HG02943 (cell line): ENCODE results near the gene HYPK.
"Not testable (repeated sequence)": the region's sequence is repeated elsewhere in the genome, so short reads cannot be mapped to it uniquely, and the experiment has no call there.

Experiments used
- ATAC-seq: cut with Tn5 transposase; IDR thresholded peaks from one replicate; pipeline ENCODE4 v1.9.1; 2021; ENCODE audit warnings: mild to moderate bottlenecking, low read depth, moderate library complexity; ENCODE audit not compliant: unreplicated experiment

Gene HYPK

DNA sequence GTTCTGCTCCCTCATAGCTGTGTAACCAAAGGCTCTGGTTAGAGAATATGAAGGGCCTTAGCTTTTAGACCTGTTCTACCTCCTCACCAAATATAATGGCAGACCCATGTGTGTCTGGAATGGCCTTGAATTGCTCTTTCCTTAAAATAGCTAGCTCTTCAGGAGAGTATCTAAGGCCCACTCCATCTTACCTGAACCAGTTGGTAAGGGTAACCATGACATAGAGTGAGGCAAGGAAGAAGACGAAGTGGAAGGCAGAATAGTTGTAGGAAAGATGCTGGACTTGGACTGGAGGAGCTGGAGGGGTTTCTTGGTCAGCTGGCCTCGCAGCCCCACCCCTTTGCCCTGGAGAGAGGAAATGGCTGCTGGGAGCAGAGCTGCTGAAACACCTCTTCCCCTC, 5.2 kb upstream of the HYPK start:
- no peak for ATAC-seq

DNA sequence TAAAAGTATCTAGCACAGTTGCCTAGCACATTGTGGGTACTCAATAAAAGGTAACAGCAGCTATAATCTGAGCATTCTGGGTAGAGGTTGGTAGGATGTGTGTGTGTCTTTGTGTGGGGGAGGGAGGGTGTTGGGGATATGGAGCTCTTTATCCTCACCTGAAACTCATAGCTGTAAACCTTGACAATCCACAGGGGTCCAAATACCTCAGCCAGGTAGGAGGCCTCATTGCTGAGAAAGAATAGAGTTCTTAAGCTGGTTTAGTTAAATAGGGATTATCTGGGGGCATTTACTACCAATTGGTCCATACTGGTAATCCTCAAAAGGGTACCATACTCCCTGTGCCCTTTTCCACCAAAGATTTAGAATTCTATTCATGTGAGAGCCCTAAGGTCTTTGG, 4.4 kb upstream of the HYPK start:
- ATAC-seq: no peak

DNA sequence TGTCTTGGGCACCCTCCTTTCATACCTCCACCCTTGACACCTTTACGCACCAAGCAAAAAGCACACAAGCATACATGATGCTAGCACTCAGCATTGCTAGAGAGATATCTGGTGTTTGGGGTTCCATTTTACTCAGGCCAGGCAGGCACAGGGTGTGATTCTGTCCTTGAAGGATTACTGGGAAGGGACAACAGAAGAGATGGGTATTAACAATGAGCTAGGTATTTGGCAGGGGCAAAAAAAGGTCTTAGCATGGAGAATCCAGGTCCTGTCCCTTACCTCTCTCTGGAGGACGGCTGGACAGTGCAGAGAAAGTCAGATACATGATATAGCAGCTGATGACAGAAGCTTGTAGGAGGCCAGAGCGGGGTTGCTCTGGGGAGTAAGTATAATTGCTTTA, 3.8 kb upstream of the HYPK start:
- ATAC-seq: no peak

DNA sequence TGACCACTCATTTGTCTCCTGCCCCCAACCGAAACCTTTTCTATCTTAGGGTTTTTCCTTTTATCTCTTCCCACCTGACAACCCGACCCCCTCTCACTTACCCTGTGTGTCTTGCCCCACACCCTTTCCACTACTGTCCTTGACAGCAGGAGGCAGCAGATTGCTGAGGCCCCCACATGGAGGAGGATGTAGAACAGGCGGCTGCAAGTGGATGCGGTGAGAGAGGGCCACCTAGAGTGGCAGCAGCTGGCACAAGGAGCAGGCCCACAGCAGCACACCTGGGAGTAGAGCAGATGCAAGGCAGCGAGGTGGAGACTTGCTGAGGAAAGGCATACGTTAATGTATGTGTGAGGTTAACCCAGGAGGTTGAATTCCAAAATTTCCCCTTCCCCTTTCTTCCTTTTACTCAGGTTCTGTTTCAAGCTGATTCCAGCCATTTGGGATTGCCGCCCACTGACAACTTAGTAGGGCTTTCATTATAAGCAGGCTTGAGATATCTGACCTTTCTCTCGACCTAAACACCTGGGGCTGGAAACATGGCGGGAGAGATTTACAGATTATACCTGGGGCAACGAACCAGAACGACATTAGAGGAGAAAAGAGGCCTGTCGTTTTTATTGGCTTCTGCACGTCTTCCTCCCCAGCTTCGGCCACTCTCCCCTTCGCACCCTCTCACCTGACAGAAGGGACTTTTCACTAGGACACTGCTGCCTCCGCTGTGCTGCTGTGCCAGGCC, 1.0 kb upstream of the HYPK start:
- ATAC-seq: no peak

DNA sequence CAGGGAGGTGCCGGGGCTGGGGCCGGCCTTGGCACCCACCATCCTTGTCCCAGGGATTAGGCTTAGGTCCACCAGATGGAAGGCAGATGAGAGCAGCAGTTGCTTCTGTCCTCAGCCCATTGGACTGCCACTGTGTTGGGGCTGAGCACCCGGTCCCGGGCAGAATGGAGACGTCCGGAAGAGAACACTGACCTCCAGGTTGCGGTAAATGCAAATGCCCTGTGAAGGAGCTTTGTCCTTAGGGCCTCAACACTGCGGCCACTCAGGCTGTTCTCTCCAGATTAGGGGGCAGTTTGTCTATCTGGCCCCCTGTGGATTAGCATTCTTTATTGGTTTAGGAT, 484 bp upstream of the HYPK start, which contains the start of gene SERINC4:
Gene SERINC4, minus strand, starts transcription at position 276 of the 341 bp plus-strand sequence. Its CDS starts 234 bp downstream, at position 42.
- no peak for ATAC-seq

DNA sequence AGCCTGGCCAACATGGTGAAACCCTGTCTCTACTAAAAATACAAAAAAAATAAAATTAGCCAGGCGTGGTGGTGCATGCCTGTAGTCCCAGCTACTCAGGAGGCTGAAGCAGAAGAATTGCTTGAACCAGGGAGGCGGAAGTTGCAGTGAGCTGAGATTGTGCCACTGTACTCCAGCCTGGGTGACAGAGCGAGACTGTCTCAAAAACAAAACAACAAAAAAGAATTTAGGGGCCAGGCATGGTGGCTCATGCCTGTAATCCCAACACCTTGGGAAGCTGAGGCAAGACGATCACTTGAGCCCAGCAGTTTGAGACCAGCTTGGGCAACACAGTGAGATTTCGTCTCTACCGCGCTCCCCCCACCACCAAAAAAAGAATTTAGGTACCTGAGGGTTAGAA, 2.3 kb downstream of the HYPK start:
- not testable (repeated sequence) for ATAC-seq

DNA sequence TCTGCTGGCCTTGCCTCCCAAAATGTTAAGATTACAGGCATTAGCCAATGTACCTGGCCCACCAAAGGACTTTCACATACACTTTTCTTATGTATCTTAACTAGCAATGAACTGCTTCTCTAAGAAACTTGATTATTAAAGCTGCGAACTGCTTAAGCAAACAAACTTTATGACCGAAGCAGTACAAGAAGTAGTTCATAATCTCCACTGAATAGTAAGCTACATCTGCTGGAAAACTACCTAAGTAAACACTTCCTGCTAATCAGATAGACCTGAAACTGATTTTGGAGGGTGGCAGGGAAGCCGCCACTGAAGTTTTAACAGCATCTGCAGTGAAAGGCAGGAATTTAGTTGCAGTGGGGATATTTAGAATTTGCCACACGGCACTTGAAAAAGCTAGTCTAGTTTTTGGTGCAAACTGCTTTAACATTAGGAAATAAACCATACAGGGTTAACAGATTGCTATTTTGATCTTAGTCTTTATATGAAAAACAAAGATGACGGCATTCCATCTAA, 8.1 kb downstream of the HYPK start:
- no peak for ATAC-seq

DNA sequence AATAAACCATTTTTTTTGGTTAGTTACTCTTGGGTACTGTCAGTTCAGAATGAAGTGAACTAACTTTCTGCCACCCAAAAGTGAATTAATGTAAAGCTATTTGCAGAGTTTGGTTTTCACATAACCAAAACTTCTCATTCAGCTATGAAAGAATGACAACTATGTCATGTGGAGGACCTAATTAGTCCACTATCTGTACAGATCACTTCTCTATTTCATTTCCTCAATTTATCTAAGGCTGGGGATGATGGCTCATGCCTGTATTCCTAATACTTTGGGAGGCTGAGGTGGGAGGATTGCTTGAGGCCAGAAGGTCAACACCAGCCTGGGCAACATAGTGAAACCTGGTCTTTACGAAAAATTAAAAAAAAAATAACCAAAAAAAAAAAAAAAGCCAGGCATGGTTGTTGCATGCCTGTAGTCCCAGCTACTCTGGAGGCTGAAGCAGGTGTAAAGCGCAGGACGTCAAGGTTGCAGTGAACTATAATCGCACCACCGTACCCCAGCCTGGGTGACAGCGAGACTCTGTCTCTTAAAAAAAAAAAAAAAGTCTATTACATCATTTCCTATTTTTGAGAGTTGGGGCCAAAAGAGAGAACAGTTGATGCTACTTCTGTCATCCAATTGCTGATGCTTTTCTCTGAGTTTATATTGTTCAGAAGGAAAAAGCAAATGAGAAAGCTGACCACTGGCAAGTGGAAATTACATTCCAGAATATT, 8.7 kb downstream of the HYPK start:
- no peak for ATAC-seq

DNA sequence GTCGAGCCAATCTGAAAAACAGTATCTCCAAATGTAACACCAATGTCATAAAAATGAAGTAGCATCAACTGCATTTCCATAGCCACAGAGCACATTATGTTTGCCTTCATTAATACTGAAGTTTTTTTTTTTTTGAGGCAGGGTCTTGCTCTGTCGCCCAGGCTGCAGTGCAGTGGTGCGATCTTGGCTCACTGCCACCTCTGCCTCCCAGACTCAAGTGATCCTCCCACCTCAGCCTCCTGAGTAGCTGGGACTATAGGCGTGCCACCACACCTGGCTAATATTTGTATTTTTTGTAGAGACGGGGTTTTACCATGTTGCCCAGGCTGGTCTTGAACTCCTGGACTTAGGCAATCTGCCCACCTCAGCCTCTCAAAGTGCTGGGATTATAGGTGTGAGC, 14.7 kb downstream of the HYPK start:
- not testable (repeated sequence) for ATAC-seq

DNA sequence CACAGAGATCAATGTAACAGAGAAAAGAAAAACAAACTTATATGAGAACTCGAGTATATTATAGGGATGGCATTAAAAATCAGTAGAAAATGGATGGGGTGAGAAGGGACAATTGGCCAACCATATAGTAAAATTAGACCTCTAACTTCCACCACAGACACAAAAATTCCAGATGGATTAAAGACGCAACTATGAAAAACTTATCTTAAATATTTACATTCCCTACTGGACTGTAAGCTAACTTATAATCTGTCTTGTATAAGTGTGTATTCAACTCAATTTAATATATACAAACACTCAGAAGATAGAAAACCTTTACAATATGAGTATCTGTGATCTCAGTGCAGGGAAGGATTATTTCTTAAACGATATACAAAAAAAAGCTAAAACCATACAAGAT, 21.1 kb downstream of the HYPK start:
- ATAC-seq: no peak

DNA sequence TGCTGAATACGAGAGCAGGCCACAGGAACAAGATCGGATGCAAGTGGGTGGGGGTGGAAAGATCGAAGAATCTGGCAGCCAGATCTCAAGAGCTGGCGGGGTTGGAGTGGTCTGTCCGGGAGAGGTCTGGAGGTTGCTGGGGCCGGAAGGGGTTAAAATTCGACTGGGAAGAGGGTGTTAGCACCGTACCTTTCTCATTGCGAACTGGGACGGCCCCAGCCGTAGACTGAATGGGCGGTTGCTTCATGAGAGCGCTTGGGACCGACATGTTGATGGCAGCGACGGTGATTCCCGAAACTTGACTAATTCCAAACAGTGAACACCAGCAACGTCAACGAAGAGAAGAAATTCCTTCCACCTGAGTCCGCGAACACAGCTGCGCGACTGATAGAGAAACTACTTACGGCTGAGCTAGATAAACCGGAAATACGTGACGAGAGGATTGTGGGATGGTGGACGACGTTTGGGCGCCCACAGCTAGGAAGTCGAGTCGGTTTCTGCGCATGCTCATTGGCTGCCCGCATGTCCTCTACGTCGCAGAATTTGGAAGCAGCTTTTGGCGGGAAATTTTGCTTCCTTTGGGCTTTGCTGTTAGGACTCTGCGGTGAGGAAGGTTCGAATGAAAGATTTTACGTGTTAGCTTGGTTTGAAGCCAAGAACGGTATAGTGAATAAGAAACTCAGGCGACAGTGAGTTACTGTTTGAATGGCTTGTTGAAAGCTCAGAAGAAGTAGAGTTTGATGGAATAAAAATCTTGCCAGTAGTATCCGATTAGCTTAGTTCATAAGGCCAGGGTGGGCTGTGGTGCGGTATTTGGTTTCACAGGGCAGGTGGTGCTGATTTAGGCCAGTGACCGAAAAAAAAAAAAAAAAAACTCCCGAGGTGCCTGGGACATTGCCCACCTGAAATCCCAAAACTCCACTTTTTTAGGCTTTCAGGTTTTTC, 24.2 kb downstream of the HYPK start, which contains the start of gene MFAP1:
Gene MFAP1, minus strand, starts transcription at position 389 of the 945 bp plus-strand sequence. Its CDS starts 121 bp downstream, at position 268.
- ATAC-seq: peak; percentile 66

DNA sequence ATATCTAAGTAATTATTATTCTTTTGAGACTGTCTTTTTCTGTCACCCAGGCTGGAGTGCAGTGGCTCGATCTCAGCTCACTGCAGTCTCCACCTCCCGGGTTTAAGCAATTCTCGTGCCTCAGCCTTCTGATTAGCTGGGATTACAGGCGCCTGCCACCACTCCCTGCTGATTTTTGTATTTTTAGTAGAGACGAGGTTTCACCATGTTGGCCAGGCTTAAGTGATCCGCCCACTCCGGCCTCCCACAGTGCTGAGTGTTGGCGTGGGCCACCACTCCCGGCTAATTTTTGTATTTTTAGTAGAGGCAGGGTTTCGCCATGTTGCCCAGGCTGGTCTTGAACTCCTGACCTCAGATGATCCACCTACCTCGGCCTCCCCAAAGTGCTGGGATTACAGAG, 24.9 kb downstream of the HYPK start:
- ATAC-seq: not testable (repeated sequence)

DNA sequence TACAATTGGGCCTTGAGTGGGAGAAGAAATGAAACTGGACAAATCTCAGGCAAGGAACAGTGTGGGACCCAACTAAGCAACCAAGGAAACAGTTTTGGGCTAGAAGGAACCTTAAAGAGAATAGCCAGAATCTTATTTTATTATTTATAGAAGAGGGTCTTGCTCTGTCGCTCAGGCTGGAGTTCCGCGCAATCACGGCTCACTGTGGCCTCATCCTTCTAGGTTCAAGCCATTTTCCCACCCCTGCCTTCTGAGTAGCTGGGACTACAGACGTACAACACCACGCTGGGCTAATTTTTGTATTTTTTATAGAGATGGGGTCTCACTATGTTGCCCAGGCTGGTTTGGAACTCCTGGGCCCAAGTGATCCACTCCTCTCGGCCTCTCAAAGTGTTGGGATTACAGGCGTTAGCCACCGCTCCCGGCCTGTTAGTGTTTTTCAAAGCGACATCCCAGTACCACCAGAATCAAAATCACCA, 25.7 kb downstream of the HYPK start:
- no peak for ATAC-seq

DNA sequence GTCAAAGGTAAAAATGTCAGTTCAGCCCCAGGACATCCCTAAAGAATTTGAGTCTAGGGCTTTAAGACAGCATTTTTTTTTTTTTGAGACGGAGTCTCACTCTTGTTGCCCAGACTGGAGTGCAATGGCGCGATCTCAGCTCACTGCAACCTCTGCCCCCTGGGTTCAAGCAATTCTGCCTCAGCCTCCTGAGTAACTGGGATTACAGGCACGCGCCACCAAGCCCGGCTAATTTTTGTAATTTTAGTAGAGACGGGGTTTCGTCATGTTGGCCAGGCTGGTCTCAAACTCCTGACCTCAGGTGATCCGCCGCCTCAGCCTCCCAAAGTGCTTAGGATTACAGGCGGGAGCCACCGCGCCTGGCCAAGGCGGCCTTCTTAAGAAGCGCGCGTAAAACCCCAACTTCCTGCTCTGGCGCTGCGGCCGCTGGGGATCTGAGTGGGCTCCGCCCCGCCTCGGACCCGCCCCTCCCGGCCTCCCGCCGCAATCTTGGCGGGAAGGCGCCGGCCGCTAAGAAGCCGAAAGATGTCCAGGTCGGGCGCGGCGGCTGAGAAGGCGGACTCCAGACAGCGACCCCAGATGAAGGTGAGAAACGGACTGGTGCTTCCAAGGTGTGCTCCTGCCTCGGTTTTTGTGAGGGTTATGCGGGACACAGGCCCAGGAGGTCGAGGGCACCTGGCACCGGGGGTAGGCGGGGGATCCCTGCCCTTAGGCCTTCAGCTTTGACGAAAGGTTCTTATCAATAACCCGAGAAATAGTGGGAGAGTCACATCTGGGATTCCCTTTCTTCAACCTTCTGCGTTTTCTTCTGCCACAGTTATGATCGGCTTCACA, 26.3 kb downstream of the HYPK start, which contains the start of gene WDR76:
Gene WDR76, plus strand, starts transcription at position 495 of the 834 bp plus-strand sequence. Its CDS starts 31 bp downstream, at position 526.
- no peak for ATAC-seq

DNA sequence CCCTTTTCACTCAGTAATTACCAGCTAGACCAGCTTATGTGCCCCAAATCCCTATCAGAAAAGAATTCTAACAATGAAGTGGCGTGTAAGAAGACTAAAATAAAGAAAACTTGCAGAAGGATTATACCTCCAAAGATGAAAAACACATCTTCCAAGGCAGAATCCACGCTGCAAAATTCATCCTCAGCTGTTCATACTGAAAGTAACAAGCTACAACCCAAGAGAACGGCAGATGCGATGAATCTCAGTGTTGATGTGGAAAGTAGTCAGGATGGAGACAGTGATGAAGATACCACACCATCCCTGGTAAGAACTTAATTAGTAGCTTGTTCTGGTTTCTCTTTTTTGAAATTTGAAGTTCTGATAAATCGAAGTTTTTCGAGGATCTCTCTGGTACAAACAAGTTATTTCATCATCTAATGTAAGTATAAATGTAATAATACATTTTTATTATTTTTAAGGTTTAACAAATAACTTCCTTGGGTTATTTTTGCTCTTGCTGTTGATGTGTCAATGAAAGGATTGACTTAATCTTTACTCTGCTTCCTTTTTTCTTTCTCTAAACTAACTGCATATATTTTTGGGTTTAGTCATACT, 27.8 kb downstream of the HYPK start:
- ATAC-seq: no peak

DNA sequence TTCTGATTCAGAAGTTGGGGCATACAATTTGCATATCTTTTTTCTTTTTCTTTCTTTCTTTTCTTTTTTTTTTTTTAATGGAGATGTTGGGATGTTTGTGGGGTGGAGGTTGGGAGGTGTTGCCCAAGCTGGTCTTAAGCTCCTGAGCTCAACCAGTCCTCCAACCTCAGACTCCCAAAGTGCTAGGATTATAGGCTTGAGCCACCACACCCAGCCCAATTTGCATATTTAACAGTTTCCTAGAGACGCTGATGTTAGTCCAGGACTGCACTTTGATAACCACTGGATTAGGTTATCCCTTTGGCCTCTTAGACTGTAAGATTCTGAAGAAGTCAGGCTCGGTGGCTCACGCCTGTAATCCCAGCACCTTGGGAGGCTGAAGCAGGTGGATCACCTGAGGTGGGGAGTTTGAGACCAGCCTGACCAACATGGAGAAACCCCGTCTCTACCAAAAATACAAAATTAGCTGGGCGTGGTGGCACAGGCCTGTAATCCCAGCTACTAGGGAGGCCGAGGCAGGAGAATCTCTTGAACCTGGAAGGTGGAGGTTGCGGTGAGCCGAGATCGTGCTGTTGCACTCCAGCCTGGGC, 29.6 kb downstream of the HYPK start:
- ATAC-seq: not testable (repeated sequence)

DNA sequence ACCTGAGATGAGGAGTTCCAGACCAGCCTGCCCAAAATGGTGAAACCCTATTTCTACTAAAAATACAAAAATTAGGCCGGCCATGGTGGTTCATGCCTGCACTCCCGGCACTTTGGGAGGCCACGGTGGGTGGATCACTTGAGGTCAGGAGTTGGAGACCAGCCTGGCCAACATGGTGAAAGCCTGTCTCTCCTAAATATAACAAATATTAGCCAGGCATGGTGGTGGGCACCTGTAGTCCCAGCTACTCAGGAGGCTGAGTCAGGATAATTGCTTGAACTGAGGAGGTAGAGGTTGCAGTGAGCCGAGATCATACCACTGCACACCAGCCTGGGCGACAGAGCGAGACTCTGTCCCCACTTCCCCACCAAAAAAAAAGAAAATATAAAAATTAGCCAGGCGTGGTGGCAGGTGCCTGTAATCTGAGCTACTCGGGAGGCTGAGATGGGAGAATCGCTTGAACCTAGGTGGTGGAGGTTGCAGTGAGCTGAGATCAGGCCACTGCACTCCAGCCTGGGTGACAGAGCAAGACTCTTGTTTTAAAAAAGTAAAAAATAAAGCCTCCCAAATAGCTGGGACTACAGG, 30.4 kb downstream of the HYPK start:
- not testable (repeated sequence) for ATAC-seq

DNA sequence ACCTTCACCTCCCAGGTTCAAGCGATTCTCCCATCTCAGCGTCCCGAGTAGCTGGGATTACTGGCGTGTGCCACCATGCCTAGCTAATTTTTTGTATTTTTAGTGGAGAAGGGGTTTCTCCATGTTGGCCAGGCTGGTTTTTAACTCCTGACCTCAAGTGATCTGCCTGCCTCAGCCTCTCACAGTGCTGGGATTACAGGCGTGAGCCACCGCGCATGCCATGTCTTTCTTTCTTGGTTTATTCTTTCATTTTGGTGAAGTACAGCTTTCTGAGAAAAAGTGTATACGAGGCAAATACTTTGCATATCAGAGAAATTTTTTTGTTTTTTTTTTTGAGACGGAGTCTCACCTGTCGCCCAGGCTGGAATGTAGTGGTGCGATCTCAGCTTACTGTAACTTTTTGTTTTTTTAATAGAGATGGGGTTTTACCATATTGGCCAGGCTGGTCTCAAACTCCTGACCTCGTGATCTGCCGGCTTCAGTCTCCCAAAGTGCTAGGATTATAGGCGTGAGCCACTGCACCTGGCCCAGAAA, 31.2 kb downstream of the HYPK start:
- ATAC-seq: not testable (repeated sequence)
